HL-60 (cell line): ENCODE results near the gene INTS1.
"Not testable (repeated sequence)": the region's sequence is repeated elsewhere in the genome, so short reads cannot be mapped to it uniquely, and the experiment has no call there.

Experiments used
- DNase-seq, 2 experiments: peaks; one replicate each; pipeline ENCODE4 v3.0.0-alpha.2; 2010 to 2020; ENCODE audit warnings: low read depth in 1 of 2, low spot score in 1 of 2
- H3K27ac ChIP-seq: fragments of 250-450 bp; sonication (Bioruptor Pico); replicated peaks from 2 replicates; pipeline ENCODE4 v1.5.1; 2020; ENCODE audit warnings: mild to moderate bottlenecking, moderate library complexity
- H3K27me3 ChIP-seq: fragments of 250-450 bp; sonication (Bioruptor Pico); 2 replicates; pipeline ENCODE4 v1.5.1; 2021; ENCODE audit warnings: mild to moderate bottlenecking, moderate library complexity; ENCODE audit not compliant: insufficient read depth, poor library complexity, severe bottlenecking
- H3K4me3 ChIP-seq: replicated peaks from 2 replicates; pipeline ENCODE4 v1.5.1; 2011; ENCODE audit warnings: mild to moderate bottlenecking, control low read depth, low read length; ENCODE audit not compliant: insufficient read depth
- GABPA ChIP-seq: IDR thresholded peaks from 2 replicates; pipeline ENCODE4 v1.6.1; 2012; ENCODE audit warnings: low read depth
- POLR2AphosphoS5 ChIP-seq: IDR thresholded peaks from 2 replicates; pipeline ENCODE4 v1.6.1; 2012; ENCODE audit warnings: low read depth
- SPI1 ChIP-seq: IDR thresholded peaks from 2 replicates; pipeline ENCODE4 v1.6.1; 2012; ENCODE audit warnings: low read depth, mild to moderate bottlenecking, borderline replicate concordance
- TF ChIP-seq, protein P1 (sequence below): IDR thresholded peaks from 2 replicates; pipeline ENCODE4 v1.6.1; 2012; ENCODE audit warnings: low read depth; ENCODE audit not compliant: insufficient replicate concordance
- TF ChIP-seq, protein P2 (sequence below): IDR thresholded peaks from one replicate; pipeline ENCODE4 v1.5.1; 2011; ENCODE audit warnings: low read length, control low read depth, inconsistent platforms; ENCODE audit not compliant: insufficient read depth

INTS1 gene

DNA sequence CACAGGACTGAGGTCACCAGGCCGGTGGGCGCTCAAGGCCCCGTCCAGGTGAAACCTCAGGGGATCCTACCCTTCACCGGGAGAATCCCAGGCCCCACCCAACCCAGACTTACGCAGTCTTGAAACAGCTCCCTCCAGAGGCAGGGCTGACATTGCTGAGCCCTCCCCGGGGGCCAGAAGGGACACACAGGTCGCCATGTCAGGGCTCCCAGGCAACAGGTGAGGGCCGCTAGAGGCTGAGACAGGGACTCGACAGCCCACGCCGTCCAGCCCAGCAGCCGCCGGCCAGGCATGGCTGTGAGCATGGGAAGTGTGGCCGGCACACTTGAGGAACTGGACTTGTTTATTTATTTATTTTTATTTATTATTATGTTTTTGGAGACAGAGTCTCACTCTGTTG is 55.2 kb downstream of the INTS1 start:
- no peak overlapping the region for H3K4me3 ChIP-seq

DNA sequence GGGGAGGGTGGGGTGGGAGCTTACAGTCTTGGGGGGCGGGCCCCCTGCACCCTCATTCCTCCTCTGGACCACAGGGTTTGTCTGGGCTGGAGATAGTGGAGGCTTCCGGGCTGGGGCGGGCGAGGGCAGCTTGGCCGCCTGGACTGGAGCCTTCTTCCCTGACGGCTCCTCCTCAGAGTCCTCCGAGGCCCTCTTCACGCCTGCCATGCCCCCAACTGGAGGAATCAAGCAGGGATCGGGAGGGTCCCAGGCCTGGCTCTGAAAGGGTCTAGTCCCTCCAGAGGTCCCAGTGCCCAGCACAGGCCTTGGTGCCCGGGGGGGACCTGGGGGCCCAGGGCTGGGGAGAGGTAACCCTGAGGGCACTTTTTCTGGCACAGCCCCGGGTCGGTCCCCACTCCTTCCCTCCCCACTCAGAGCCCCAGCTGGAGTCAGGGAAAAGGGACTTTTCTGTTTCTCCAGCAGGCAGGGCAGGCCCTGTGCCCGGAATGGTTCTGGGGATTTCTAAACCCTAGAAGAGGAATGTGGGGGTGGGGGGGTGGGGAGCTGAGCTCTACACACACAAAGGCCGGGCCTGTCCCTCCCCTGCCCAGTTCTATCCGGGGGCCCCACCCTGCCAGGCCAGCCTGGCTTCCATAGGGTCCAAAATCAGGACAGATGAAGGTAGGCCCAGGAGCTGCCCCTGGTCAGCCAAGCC is 56.5 kb downstream of the INTS1 start:
- no peak for DNase-seq
- Histone ChIP-seq H3K27me3 (no peaks in the 10 kb centered on the region), H3K4me3 (no peak overlapping the region), H3K27ac (no peak overlapping the region)
- TF ChIP-seq, protein P1, sequence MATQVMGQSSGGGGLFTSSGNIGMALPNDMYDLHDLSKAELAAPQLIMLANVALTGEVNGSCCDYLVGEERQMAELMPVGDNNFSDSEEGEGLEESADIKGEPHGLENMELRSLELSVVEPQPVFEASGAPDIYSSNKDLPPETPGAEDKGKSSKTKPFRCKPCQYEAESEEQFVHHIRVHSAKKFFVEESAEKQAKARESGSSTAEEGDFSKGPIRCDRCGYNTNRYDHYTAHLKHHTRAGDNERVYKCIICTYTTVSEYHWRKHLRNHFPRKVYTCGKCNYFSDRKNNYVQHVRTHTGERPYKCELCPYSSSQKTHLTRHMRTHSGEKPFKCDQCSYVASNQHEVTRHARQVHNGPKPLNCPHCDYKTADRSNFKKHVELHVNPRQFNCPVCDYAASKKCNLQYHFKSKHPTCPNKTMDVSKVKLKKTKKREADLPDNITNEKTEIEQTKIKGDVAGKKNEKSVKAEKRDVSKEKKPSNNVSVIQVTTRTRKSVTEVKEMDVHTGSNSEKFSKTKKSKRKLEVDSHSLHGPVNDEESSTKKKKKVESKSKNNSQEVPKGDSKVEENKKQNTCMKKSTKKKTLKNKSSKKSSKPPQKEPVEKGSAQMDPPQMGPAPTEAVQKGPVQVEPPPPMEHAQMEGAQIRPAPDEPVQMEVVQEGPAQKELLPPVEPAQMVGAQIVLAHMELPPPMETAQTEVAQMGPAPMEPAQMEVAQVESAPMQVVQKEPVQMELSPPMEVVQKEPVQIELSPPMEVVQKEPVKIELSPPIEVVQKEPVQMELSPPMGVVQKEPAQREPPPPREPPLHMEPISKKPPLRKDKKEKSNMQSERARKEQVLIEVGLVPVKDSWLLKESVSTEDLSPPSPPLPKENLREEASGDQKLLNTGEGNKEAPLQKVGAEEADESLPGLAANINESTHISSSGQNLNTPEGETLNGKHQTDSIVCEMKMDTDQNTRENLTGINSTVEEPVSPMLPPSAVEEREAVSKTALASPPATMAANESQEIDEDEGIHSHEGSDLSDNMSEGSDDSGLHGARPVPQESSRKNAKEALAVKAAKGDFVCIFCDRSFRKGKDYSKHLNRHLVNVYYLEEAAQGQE: no peak
- no peak for TF ChIP-seq GABPA
- no peak for TF ChIP-seq SPI1
- TF ChIP-seq POLR2AphosphoS5: no peak
- TF ChIP-seq, protein P2, sequence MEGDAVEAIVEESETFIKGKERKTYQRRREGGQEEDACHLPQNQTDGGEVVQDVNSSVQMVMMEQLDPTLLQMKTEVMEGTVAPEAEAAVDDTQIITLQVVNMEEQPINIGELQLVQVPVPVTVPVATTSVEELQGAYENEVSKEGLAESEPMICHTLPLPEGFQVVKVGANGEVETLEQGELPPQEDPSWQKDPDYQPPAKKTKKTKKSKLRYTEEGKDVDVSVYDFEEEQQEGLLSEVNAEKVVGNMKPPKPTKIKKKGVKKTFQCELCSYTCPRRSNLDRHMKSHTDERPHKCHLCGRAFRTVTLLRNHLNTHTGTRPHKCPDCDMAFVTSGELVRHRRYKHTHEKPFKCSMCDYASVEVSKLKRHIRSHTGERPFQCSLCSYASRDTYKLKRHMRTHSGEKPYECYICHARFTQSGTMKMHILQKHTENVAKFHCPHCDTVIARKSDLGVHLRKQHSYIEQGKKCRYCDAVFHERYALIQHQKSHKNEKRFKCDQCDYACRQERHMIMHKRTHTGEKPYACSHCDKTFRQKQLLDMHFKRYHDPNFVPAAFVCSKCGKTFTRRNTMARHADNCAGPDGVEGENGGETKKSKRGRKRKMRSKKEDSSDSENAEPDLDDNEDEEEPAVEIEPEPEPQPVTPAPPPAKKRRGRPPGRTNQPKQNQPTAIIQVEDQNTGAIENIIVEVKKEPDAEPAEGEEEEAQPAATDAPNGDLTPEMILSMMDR: no peak

More for the DNA sequence above, 55.2 kb downstream of the INTS1 start:
- Histone ChIP-seq H3K27ac (no peak overlapping the region), H3K27me3 (no peaks in the 10 kb centered on the region)
- no peak for DNase-seq
- TF ChIP-seq SPI1 (no peak), POLR2AphosphoS5 (no peak)
- TF ChIP-seq, protein P2: no peak

- Histone ChIP-seq H3K4me3 (no peak overlapping the region), H3K27me3 (no peaks in the 10 kb centered on the region), H3K27ac (no peak overlapping the region)
- no peak for DNase-seq
- no peak for TF ChIP-seq POLR2AphosphoS5
- TF ChIP-seq, protein P2: no peak
- TF ChIP-seq, protein P1: no peak
- no peak for TF ChIP-seq GABPA
- TF ChIP-seq SPI1: no peak
Observed at GRCh38 chr7:1447112-1447511, 57.1 kb downstream of the INTS1 start.

GRCh38 chr7:1446620-1447032 is 57.6 kb downstream of the INTS1 start:
- Histone ChIP-seq H3K4me3 (no peak overlapping the region), H3K27me3 (no peaks in the 10 kb centered on the region), H3K27ac (no peak overlapping the region)
- TF ChIP-seq, protein P1: no peak
- TF ChIP-seq GABPA (no peak), POLR2AphosphoS5 (no peak), SPI1 (no peak)
- TF ChIP-seq, protein P2: no peak
- DNase-seq: no peak

DNA sequence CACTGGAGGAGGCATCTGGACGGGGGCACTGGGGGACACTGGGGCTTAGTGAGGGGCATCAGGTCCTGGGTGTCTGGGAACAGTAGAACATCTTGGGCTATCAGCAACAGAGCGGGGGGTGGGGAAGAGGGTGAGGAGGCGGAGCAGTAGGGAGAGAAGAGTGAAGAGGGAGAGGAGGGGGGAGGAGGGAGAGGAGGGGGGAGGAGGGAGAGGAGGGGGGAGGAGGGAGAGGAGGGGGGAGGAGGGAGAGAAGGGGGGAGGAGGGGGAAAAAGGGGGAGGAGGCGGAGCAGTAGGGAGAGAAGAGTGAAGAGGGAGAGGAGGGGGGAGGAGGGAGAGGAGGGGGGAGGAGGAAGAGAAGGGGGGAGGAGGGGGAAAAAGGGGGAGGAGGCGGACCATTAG is 58.2 kb downstream of the INTS1 start:
- not testable (repeated sequence) for H3K4me3 ChIP-seq, H3K27ac ChIP-seq, H3K27me3 ChIP-seq, DNase-seq
